Upper lobe of left lung (tissue), 6 donors: ENCODE results near the gene PPP1R37. TPM values are rescaled to one million over a fixed set of nuclear protein-coding genes. Genes with fewer than 3 reads are reported as not detected.

Experiments used
- ATAC-seq, 2 donors: fragments of 200-7000 bp; cut with Tn5 transposase; one replicate each; pipeline ENCODE4 v1.9.1; 2022; ENCODE audit warnings: mild to moderate bottlenecking in 2 of 2, moderate library complexity in 2 of 2; ENCODE audit not compliant: low FRiP score in 2 of 2
- DNase-seq, 2 donors: peaks; one replicate each; pipeline ENCODE4 v3.0.0-alpha.2; 2019 to 2020
- H3K27ac ChIP-seq, 4 donors: fragments of 200-600 bp; sonication (generic); one replicate each; pipeline ENCODE4 v1.5.1; 2016 to 2019
- H3K27me3 ChIP-seq, 4 donors: fragments of 200-600 bp; sonication (generic); one replicate each; pipeline ENCODE4 v1.5.1; 2017 to 2019
- H3K36me3 ChIP-seq, 4 donors: fragments of 200-600 bp; sonication (generic); one replicate each; pipeline ENCODE4 v1.5.1; 2016 to 2019
- H3K4me1 ChIP-seq, 4 donors: fragments of 200-600 bp; sonication (generic); one replicate each; pipeline ENCODE4 v1.5.1; 2018 to 2019
- H3K4me3 ChIP-seq, 4 donors: fragments of 200-600 bp; sonication (generic); one replicate each; pipeline ENCODE4 v1.5.1; 2017 to 2019; ENCODE audit warnings: mild to moderate bottlenecking in 2 of 4, moderate library complexity in 1 of 4
- H3K9me3 ChIP-seq, 4 donors: fragments of 200-600 bp; sonication (generic); one replicate each; pipeline ENCODE4 v1.5.1; 2018 to 2019
- CTCF ChIP-seq, 6 experiments: fragments of 450-650 bp in 4 of 6; fragments of 200-600 bp in 2 of 6; sonication (generic) in 2 of 6; IDR thresholded peaks; one replicate each; pipeline ENCODE4 v1.5.1; 2016 to 2019; ENCODE audit warnings: antibody characterized with exemption in 6 of 6
- EP300 ChIP-seq, 4 donors: sonication (generic); formaldehyde crosslinking; IDR thresholded peaks; one replicate each; pipeline ENCODE4 v1.5.1; 2017; ENCODE audit warnings: antibody characterized with exemption in 4 of 4, control low read depth in 2 of 4
- POLR2A ChIP-seq, 4 donors: fragments of 450-650 bp; IDR thresholded peaks; one replicate each; pipeline ENCODE4 v1.5.1; 2016 to 2017; ENCODE audit warnings: antibody characterized with exemption in 4 of 4, mild to moderate bottlenecking in 2 of 4
- POLR2AphosphoS5 ChIP-seq, 2 donors: sonication (generic); formaldehyde crosslinking; IDR thresholded peaks; one replicate each; pipeline ENCODE4 v1.5.1; 2017; ENCODE audit warnings: antibody characterized with exemption in 2 of 2
- WGBS, 2 donors: methylation state at CpG; one replicate each; pipeline ENCODE4 v1.1.5; 2017 to 2018; 5-methylcytosine and 5-hydroxymethylcytosine counted together
- total RNA-seq, 6 donors: library from RNA; depleted of rRNA in 4 of 6; stranded (reverse); fragments of >200 nt in 4 of 6; gene quantifications; one replicate each; pipeline versions ENCODE4 v1.1.0 to v1.2.1, GENCODE V29; 2016 to 2021
- donor health status: DM: no; HTN: no; CAD: no; lungs with moderate emphysema.
- donor health status: DM: no; HTN: yes; CAD: no; lungs with severe emphysema.

PPP1R37 gene
- total RNA-seq, 6 donors from 2014 or later: 30.0 to 64.6 (median 37.3) TPM

GRCh38 chr19:45154064-45154827, 61.3 kb downstream of the PPP1R37 start:
- peak in 1 of 2 donors; percentile 57 for ATAC-seq
- peak overlapping the region in 3 of 4 donors; percentile 25 to 38 (median 35) for H3K4me3 ChIP-seq

DNA sequence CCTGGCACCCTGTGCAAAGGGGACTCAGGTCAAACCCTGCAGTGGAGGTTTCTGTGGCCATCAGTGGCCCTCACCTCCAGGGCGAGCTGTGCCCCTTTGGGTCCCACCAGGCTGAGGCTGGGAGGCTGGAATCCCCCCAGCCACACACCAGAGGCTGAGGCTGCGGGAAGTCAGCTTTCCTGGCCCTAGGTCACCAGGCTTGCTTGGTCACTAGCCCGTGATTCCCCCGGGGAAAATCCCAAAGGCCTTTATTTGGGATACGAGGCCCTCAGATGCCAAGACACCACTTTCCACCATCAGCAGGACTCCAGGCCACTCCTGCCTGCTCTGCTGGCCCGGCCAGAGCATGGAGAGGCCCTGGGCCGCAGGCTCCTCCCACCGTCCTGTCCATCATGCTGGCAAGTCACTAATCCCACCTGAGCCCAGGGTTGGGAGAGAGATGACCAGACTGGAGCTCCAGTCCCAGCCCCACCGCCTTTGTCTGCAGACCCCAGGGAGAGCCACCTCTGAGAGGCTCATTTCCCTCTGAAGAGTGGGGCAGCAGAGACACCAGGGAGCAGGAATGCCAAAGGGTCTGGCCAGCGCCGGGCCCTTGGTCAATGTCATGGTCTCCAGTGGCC, 63.1 kb downstream of the PPP1R37 start:
- peaks cover 0 to 39% (median 27%) of the 10 kb centered on the region in 4 donors for H3K27me3 ChIP-seq
- no peak for TF ChIP-seq POLR2AphosphoS5 (IDR thresholded peaks at IDR 0.05)
- no peak for TF ChIP-seq CTCF (IDR thresholded peaks at IDR 0.05)
- no peak for TF ChIP-seq POLR2A (IDR thresholded peaks at IDR 0.05)
- TF ChIP-seq EP300 (IDR thresholded peaks at IDR 0.05): no peak
- no peaks in the 10 kb centered on the region for H3K9me3 ChIP-seq
- H3K27ac ChIP-seq: no peak overlapping the region
- peak in 1 of 2 donors; percentile 60 for DNase-seq
- 79 to 88% methylated on average over 3 to 8 of the region's 11 CpGs for WGBS, 2 donors
- no peak overlapping the region for H3K4me3 ChIP-seq
- H3K4me1 ChIP-seq: peaks cover 24 to 35% (median 27%) of the 10 kb centered on the region in 4 donors
- ATAC-seq: no peak
- no peaks in the 10 kb centered on the region for H3K36me3 ChIP-seq

More at GRCh38 chr19:45154064-45154827, 61.3 kb downstream of the PPP1R37 start:
- H3K27me3 ChIP-seq: peaks cover 0 to 35% (median 27%) of the 10 kb centered on the region in 4 donors
- no peaks in the 10 kb centered on the region for H3K9me3 ChIP-seq
- H3K4me1 ChIP-seq: peaks cover 24 to 33% (median 27%) of the 10 kb centered on the region in 4 donors
- 48 to 58% methylated on average over 18 to 19 of the region's 19 CpGs for WGBS, 2 donors
- no peak for DNase-seq
- no peak for TF ChIP-seq POLR2AphosphoS5 (IDR thresholded peaks at IDR 0.05)
- TF ChIP-seq EP300 (IDR thresholded peaks at IDR 0.05): no peak
- no peak for TF ChIP-seq CTCF (IDR thresholded peaks at IDR 0.05)
- TF ChIP-seq POLR2A (IDR thresholded peaks at IDR 0.05): no peak
- no peak overlapping the region for H3K27ac ChIP-seq
- no peaks in the 10 kb centered on the region for H3K36me3 ChIP-seq

DNA sequence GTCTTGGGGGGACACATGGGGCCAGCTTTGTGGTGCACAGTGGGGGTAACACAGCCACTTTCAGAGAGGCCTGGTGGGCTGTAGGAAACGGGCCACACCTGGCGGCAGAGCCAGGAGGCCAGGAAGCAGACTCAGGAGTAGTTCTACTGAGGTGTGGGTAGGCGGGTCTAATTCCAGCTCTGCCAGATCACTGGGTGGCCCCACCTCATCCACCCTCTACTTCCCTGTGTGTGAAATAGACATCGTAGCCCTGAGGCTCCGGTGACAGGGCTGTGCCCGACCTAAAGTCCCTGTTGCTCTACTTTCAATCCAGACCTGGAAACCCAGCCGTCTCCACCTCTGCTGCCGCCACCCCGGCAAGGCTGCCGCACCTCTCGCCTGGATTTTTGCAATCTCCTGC, 63.8 kb downstream of the PPP1R37 start:
- TF ChIP-seq POLR2A (IDR thresholded peaks at IDR 0.05) (no peak), POLR2AphosphoS5 (IDR thresholded peaks at IDR 0.05) (no peak), EP300 (IDR thresholded peaks at IDR 0.05) (no peak), CTCF (IDR thresholded peaks at IDR 0.05) (no peak)
- no peak overlapping the region for H3K27ac ChIP-seq
- no peaks in the 10 kb centered on the region for H3K36me3 ChIP-seq
- H3K4me3 ChIP-seq: no peak overlapping the region
- no peak for ATAC-seq
- peaks cover 0 to 36% (median 24%) of the 10 kb centered on the region in 4 donors for H3K27me3 ChIP-seq
- peaks cover 24 to 31% (median 26%) of the 10 kb centered on the region in 4 donors for H3K4me1 ChIP-seq
- no peaks in the 10 kb centered on the region for H3K9me3 ChIP-seq
- DNase-seq: peak in 1 of 2 donors; percentile 47
- 72 to 78% methylated on average over 10 to 11 of the region's 11 CpGs for whole genome bisulfite sequencing, 2 donors

DNA sequence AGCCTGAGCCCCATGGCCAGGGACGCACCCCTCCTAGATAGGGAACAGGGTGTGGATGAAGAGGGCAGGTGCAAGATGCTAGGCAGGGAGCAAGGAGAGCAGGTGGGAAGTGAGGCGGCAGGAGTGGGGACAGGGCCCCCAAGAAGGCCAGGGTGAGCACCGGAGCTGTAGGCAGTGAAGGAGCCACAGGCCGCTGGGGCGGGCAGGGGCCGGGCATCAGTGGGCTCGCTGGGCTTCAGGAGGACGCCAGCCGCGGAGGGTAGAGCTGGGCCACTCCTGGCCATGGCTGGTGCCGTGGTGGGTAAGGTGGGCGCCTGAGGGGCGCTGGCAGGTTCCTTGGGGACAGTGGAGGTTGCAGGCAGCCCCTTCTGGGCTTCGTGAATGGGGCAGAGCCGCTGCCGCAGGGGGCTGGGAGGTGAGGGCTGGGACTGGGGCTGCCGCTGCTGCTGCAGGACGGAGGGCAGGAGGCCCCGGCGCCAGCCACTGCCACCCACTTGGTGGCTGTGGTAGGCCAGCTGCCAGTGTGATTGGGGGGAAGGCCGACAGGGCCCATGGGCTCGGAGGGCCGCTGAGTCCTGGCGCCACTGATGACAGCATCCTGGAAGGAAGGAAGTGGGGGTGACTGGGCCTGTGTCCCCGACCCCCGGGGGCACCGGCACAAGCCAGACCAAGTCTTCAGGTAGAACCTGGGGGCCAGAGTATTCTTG, 65.7 kb downstream of the PPP1R37 start:
- Histone ChIP-seq H3K9me3 (no peaks in the 10 kb centered on the region), H3K4me3 (no peak overlapping the region), H3K27ac (no peak overlapping the region), H3K27me3 (peaks cover 0 to 22% (median 7%) of the 10 kb centered on the region in 4 donors), H3K36me3 (no peaks in the 10 kb centered on the region), H3K4me1 (peaks cover 5 to 12% (median 7%) of the 10 kb centered on the region in 4 donors)
- TF ChIP-seq POLR2A (IDR thresholded peaks at IDR 0.05): no peak
- TF ChIP-seq CTCF (IDR thresholded peaks at IDR 0.05): no peak
- TF ChIP-seq POLR2AphosphoS5 (IDR thresholded peaks at IDR 0.05): no peak
- no peak for TF ChIP-seq EP300 (IDR thresholded peaks at IDR 0.05)
- no peak for ATAC-seq
- peak in 1 of 2 donors; percentile 83 for DNase-seq
- 69 to 90% methylated on average over 13 to 23 of the region's 27 CpGs for WGBS, 2 donors
